ENCODE measurements around the gene ERI2.
"Not testable (repeated sequence)": the region's sequence is repeated elsewhere in the genome, so short reads cannot be mapped to it uniquely, and the experiment has no call there.

Gene ERI2

DNA sequence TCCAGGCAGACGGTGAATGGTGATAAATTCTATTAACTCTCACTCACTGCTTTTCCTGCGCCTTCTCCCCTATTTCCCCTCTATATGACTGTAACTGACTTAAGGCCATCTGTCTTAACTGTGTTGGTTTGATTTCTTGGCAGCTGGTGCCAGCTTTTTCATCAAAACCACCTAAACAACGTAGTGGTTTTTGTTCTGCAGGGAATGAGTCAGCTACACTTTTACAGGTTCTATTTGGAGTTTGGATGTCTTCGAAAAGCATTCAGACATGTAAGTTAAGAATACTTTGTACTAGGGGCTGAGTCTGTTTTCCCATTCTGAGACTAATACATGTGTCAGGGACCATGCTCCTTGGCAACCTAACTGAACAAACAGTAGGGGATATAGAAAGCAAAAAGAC lies 8.5 kb upstream of the ERI2 start:
- DNase-seq (ENCODE audit: low read depth in 2 of 2) = no peak

DNA sequence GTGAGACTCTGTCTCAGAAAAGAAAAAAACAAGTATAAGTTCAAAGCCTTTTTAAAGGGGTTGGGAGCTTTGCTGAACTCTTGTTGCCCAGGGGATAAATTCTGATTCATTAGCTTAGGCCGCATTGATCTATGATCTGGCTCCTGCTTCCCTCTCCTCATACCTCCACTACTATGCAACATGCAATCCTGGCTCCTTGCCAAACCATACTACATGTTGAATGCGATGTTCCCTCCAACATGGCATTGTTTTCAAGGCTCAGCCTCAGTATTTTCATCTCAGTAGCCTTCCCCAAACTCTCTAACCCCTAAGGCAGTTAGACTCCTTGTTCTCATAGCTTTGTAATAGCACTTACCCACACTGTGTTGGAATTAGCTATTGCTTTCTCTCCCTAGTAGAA lies 6.2 kb upstream of the ERI2 start:
- DNase-seq (ENCODE audit: low read depth in 2 of 2) = no peak

DNA sequence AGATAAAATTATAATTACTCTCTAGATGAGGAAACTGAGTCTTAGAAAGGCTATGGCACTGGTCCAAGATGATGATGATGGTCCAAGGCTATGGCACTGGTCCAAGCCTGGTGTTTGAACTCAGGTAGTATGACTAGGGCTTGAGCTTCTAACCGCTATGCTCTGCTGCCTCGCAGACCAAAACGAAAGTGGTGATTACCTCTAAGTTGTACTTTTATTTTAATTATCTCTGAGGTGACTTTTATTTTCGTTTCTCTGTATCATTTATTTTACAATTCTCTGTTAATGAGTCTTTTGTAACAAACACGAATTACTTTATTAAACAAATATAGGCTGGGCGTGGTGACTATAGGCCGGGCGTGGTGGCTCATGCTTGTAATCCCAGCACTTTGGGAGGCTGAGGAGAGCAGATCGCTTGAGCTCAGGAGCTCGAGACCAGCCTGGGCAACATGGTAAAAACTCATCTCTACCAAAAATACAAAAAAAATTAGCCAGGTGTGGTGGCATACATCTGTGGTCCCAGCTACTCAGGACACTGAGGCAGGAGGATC lies 5.7 kb upstream of the ERI2 start:
- no peak for DNase-seq (ENCODE audit: low read depth in 2 of 2)

DNA sequence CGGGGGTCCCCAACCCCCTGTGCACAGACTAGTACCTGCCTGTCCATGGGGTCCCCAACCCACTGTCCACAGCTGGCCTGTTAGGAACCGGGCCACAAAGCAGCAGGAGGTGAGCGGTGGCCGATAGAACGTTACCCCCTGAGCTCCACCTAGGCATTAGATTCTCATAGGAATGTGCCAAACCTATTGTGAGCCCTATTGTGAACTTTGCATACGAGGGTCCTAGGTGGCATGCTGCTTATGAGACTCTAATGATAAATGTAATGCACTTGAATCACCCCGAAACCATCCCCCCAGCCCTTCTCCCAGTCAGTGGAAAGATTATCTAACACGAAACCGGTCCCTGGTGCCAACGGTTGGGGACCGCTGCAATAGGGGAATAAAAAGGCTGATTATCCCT lies 1.6 kb upstream of the ERI2 start:
- no peak for DNase-seq (ENCODE audit: low read depth in 2 of 2)

DNA sequence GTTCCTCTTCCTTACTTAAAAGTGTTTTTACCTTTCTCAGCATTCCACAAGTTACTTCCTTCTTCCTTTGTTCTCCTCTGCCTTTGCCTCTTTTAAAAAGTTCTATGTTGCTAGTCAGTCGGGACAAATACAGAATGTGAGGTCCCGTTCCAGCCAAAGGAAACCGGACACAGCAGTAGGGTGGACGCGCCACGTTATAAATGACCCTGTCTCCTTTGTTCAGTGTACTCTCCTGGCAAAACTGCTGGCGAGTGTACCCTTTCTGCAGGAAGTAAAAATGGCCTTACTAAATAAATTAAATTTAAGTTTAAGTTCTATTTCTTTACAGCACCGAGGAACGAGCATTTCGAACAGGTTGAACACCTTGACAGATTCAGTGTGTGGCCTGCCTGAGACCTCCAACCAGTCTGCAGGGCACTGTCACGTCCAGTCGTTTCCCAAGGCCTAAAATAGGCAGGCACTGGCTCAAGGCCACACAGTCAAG lies 546 bp downstream of the ERI2 start:
- DNase-seq (ENCODE audit: low read depth in 2 of 2) = not testable (repeated sequence)

DNA sequence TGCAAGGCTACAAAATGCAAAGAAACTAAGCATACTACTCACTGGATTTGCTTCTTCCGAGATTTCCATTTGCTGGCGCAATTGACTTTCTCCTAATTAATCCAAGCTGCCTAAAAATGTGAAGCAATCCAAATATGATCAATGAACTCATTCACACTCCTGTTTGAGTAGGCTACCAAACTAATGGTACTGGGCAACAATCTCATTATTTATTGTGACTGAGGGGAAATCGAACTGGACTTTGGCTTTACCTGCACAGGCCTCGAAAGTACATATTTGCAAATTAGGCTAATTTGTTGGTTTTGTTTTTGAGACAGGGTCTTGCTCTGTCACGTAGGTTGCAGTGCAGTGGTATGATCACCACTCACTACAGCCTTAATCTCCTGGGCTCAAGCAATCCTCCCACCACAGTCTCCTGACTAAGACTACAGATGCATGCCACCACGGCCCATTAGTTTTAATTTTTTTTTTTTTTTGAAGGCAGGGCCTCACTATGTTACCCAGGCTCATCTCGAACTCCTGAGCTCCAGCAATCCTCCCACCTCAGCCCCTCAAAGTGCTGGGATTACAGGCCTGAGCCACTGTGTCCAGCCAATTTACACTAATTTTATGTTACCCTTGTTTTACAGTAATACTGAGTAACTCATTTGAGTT lies 2.6 kb downstream of the ERI2 start:
- DNase-seq (ENCODE audit: low read depth in 2 of 2) = no peak

DNA sequence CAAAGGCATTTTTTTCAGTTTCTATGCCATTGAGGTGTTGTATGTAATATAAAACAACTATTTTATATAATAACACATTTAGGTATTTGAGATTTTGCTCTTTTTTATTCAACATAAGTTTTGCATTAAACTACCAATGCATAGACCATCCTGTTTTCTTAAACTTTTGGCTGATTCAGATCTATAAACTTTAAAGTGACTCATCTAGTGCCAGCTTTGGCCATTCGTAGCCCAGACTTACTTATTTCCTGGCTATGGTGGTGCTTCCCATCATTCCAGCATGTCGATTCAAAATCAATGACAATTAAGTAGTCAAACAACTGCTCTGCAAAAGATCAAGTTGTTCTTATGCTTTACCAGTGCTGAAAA lies 3.1 kb downstream of the ERI2 start:
- no peak for DNase-seq (ENCODE audit: low read depth in 2 of 2)

DNA sequence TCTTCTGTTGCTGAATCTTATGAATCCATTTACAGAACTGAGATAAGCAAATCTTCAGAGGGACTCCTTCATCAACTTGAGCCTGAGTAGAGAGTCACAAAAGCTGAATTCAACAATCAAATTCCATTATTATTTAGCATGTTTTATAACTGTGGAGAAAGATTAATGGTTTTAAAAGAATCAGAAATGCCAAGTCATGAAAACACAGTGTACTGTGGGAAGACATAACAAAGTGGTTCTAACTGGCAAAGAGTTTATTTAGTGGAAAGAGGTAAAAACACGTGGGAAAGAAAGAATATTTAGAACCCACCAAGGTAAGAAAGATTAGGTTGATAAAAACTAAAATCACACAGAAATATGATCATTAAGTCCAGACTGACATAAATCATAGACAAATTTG lies 5.0 kb downstream of the ERI2 start:
- no peak for DNase-seq (ENCODE audit: low read depth in 2 of 2)

DNA sequence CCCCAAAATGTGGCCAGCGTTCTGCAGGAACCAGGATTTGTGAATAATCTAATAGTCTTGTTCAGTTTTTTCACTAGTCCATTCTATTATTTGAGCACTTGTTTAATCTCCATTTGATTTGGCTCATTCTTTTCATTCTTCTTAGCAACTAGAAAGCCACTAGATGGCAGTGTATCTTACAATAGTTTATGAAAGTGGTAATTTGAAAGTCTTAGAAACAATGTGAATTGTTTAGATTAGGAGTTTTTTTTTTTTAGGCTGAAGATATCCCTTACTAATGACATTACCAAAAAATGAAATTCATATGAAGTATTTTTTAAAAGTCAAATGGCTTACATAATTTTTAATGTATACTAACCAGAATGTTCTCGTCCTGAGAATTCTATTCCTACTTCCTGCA lies 6.7 kb downstream of the ERI2 start:
- no peak for DNase-seq (ENCODE audit: low read depth in 2 of 2)

DNA sequence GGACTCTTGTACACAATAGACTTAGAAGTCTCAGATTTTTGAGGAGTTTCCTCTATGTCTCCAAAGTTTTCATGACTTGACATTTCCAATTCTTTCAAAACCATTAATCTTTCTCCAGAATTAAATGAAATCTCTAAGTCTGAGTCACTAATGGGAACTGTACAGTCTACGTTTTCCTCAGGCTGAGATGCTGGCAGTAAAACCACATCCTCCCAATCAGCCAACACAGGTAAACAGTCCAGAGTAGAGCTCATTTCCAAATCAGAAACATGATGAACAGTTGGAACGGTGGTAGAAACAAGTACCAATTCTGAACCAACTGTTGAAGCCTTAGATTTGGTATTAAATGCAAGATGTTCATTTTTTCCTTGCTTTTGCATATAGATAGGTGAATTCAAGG lies 7.9 kb downstream of the ERI2 start:
- DNase-seq (ENCODE audit: low read depth in 2 of 2) = no peak

DNA sequence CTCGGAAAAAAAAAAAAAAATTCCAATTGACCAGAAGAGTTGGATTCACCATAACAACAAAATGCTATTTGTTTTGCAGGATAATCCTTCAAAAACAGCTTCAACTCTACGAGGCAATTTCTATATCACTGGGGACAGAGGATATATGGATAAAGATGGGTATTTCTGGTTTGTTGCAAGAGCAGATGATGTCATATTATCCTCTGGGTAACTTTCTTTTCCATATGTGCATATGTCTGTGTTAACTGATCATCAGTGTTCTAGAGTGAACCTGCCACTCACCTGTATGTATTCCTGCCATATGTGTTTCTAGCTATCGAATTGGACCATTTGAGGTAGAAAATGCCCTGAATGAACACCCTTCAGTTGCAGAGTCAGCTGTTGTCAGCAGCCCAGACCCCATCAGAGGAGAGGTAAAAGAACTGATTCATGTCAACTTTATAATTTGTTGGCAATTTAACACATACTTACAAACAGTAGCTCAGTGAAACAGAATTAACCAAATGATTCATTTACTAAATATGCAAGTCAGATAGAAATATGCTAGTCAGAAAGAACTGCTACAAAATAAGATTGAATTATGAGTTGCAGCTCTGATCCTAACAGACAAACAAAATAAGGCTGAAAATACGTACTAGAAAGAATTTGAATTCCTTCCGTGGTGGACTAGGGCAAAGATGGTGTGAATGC lies 14.2 kb downstream of the ERI2 start:
- no peak for DNase-seq (ENCODE audit: low read depth in 2 of 2)

DNA sequence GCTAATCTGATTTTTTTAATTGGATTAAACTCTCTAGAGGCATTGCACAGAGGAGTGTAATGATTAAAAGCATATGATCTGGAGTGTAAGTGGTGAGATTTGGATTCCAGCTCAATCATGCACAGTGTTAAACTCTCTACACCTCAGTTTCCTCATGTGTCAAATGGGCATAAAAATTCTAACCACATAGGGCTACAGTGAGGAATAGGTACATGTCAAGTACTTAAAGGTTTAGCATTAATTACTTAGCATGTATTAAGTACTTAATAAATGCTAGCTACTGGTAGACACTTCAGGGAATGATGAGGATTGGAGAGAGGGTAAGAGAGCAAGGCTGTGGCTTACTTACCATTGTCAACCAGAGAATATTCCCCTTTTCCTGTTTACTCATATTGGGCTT lies 17.1 kb downstream of the ERI2 start:
- DNase-seq (ENCODE audit: low read depth in 2 of 2) = no peak

DNA sequence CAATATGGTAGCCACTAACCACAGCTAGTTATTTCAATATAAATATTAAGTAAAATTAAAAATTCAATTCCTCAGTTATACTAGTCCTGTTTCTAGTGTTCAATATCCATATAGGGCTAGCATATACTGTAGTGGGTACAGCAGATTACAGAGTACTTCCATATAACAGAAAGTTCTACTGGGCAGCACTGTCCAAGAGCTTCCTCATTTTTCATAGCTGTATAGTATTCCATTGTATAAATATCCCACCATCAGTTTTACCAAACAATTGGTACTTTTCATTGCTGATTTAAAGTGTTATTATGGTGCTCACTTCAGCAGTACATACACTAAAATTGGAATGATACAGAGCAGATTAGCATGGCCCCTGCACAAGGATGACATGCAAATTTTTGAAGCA lies 22.1 kb downstream of the ERI2 start:
- no peak for DNase-seq (ENCODE audit: low read depth in 2 of 2)

DNA sequence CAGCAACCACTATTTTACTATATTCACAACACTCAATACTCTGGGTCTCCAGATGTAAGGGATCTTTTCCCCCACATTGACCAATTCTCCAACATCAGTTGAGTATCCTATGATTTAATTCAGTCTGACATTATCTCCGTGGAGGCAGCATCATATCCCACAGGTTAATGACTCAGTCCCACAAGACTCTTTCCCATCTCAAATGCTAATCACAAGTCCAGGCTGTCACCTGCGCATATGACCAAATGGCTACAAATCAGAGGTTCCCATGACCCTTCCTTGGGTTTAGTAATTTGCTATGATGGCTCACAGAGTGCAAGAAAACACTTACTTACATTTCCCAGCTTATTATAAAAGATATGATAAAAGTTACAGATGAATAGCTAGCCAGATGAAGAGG lies 23.8 kb downstream of the ERI2 start:
- no peak for DNase-seq (ENCODE audit: low read depth in 2 of 2)

DNA sequence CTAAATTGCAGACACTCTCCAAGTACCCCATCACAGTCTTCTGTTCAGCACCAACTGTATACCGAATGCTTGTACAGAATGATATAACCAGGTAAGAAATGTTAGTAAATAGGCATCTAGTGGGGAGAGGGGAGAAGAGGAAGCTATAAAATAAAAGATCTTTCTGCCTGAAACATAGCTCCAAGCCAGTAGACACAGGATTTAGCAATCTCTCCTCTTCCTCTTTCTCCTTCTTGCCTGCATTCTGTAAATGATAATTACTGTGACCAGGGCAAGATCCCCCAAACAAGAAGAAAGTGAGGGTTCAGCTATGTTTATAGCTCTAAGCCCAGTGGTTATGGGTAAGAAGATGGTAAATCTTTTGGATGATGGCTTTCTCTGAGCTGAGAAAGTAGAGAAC lies 24.6 kb downstream of the ERI2 start:
- DNase-seq (ENCODE audit: low read depth in 2 of 2) = no peak

DNA sequence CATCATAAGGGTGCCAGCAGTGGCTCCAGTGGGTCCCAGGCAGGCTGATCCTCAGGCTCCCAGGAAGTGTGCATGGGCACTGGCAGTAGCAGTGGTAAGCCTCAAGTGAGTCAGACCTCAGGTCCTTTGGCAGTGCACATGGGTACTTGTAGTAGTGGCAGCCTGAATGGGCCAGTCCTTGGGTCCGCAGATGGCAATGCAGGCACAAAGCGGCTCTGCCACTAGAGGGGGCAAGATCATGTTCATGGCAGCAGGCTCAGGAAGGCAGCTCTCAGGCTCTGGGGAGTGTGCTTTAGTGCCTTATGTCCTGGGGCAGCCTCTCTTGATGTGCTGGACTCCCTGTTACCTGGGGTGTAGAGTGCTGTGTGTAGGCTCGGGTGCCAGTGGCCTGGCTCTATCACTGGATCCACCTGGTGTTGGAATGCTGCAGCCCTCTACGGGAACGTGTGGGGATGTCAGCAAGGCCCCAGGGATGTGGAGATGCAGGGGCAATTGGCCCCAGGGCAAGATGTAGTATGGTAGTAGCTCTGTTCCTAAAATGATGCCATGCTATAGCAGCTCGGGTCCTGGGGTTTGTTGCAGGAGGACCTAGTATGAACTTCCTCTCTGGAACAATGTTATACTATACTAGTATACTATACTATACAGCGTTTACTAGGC lies 31.4 kb downstream of the ERI2 start:
- peak; percentile 51 to 52 for DNase-seq (ENCODE audit: low read depth in 2 of 2)

DNA sequence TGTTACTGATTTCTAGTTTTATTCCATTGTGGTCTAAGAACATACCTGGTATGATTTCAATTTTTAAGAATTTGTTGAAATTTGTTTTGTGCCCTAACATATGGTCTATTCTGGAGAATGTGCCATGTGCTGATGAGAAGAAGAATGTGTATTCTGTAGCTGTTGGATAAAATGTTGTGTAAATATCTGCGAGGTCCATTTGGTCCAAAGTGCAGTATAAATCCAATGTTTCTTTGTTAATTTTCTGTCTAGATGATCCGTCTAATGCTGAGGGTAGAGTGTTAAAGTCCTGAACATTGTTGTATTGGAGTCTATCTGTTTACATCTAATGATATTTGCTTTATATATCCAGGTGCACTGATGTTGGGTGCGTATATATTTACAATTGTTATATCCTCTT lies 32.6 kb downstream of the ERI2 start:
- no peak for DNase-seq (ENCODE audit: low read depth in 2 of 2)

DNA sequence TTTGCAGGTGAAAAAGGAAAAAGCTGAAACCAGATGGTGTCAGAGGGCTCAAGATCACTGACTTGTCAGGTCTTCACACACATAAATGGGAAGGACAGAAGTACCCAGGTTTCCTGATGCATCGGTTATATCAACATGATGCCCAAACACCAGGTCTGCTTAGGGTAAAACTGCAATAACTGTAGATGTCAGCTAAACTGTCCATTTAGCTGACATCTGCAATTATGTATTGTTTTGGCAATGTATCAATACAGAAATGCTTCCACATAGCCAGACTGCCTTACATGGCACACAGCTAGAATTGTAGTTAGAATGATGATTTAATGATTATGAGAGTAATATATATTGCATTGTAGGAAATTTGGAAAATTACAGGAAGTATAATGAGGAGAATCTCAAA lies 37.5 kb downstream of the ERI2 start:
- no peak for DNase-seq (ENCODE audit: low read depth in 2 of 2)

DNA sequence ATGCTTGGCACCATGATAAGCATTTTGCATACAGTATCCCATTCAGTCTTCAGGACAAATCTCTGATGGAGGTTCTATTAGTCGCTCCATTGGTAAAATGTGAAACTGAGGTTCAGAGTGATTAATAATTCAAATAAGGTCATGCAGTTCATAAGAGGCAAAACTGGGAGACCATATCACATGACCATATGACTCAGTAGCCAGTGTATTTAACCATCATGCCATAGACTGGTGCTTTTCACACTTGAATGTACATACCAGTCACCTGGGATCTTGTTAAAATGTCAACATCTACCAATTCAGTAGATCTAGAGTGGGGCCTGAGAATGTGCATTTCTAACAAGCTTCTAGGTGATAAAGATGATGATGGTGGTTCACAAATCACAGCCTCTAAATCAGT lies 38.2 kb downstream of the ERI2 start:
- DNase-seq (ENCODE audit: low read depth in 2 of 2) = no peak

DNA sequence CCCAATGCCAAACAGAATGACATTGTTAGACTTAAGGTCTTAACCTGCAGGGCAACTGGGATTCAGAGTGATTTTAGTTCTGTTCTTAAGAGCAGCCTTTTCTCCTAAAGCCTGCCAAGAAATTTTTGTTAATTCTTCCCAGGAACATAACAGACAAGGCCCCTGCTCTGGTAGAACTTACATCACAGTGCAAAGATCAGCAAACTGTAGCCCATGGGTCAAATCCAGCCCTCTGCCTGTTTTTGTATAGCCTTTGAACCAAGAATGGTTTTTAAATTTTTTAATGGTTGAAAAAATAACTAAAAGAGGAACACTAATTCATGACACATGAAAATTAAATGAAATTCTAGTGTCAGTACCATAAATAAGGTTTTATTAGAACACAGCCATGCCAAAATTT lies 38.7 kb downstream of the ERI2 start:
- DNase-seq (ENCODE audit: low read depth in 2 of 2) = no peak

DNA sequence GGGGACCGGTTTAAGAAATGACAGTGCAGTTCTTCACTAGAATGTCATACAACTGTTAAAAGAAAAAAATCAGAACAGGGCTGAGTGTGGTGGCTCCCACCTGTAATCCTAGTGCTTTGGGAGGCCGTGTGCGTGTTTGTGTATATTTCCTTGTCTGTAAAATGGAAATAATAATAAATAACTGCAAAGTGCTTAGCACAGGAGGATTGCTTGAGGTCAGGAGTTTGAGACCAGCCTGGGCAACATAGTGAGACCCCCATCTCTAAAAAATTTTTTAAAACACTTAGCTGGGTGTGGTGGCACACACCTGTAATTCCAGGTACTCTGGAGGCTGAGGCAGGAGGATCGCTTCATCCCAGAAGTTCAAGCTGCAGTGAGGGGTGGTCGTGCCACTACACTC lies 40.0 kb downstream of the ERI2 start:
- no peak for DNase-seq (ENCODE audit: low read depth in 2 of 2)

DNA sequence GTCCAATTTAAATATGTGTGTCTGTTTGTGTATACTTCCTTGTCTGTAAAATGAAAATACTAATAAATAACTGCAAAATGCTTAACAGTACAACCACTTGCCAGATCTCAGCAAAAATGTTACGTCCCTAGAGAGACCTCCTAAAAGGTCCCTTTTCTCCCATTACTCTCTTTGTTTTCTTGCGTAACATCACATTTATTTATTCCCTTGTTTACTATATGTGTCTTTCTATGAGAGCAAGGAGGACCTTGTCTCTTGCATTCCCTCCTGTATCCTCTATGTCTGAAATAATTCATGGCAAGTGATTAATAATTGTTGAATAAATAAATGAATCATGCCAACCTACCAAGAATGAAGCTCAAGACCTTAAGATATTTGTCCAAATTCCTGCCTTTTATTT lies 40.5 kb downstream of the ERI2 start:
- DNase-seq (ENCODE audit: low read depth in 2 of 2) = no peak

DNA sequence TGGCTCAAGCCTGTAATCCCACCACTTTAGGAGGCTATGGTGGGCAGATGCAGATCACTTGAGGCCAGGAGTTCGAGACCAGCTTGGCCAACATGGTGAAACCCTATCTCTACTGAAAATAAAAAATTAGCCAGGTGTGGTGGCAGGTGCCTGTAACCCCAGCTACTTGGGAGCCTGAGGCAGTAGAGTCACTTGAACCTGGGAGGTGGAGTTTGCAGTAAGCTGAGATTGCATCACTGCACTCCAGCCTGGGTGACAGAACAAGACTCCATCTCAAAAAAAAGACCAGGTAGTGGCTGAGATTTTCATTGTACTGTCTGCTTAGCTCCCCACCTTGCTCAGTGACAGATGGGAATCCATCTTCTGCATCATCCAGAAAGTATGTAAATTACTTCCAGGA lies 41.8 kb downstream of the ERI2 start:
- not testable (repeated sequence) for DNase-seq (ENCODE audit: low read depth in 2 of 2)
